Caco-2 (cell line): ENCODE data around the gene TUBA1C. TPM values are rescaled to one million over a fixed set of nuclear protein-coding genes. Genes with fewer than 3 reads are reported as not detected.
"Not testable (repeated sequence)": the region's sequence is repeated elsewhere in the genome, so short reads cannot be mapped to it uniquely, and the experiment has no call there.

ENCODE experiments used
- BruUV-seq: library from RNA; stranded (reverse); fragments of 400-500 nt; replicated peaks from 2 replicates; lab custom pipeline; 2021; lab: Mats Ljungman, UMichigan
- CTCF ChIA-PET: fragments of 300-600 bp; sonication (Branson Sonifier 250); formaldehyde crosslinking; loops from one replicate; lab custom pipeline; 2022; ENCODE audit warnings: antibody characterized with exemption; lab: Charles Lee
- POLR2A ChIA-PET: fragments of 300-600 bp; sonication (Branson Sonifier 250); formaldehyde crosslinking; loops from one replicate; lab custom pipeline; 2022; ENCODE audit warnings: antibody characterized with exemption; lab: Charles Lee
- DNase-seq, 2 experiments: peaks; one replicate each; pipeline versions ENCODE4 v3.0.0 to v3.0.0-alpha.2; 2020 to 2022
- H3K27me3 ChIP-seq: replicated peaks from 2 replicates; pipeline ENCODE4 v1.6.0; 2011; ENCODE audit warnings: low read length; ENCODE audit not compliant: control insufficient read depth, insufficient read depth
- H3K36me3 ChIP-seq: 2 replicates; pipeline ENCODE4 v1.5.1; 2011; ENCODE audit warnings: low read length; ENCODE audit not compliant: control insufficient read depth, insufficient read depth
- H3K4me1 ChIP-seq: fragments of 250-450 bp; sonication (Bioruptor Pico); 2 replicates; pipeline ENCODE4 v1.5.1; 2020; ENCODE audit warnings: mild to moderate bottlenecking
- H3K4me3 ChIP-seq: 2 replicates; pipeline ENCODE4 v1.5.1; 2011; ENCODE audit warnings: low read depth, mild to moderate bottlenecking, control low read depth, low read length
- H3K9me3 ChIP-seq: fragments of 250-450 bp; sonication (Bioruptor Pico); 2 replicates; pipeline ENCODE4 v1.5.1; 2020; ENCODE audit warnings: mild to moderate bottlenecking, moderate library complexity
- H3K27ac Mint-ChIP-seq: one replicate; pipeline ENCODE4 v1.8.0; 2022; ENCODE audit warnings: mixed read lengths; ENCODE audit not compliant: unreplicated experiment
- H3K27me3 Mint-ChIP-seq: one replicate; pipeline ENCODE4 v1.8.0; 2022; ENCODE audit warnings: mixed read lengths; ENCODE audit not compliant: insufficient read depth, unreplicated experiment
- H3K36me3 Mint-ChIP-seq: one replicate; pipeline ENCODE4 v1.8.0; 2022; ENCODE audit warnings: mild to moderate bottlenecking, mixed read lengths; ENCODE audit not compliant: insufficient read depth, unreplicated experiment
- H3K4me1 Mint-ChIP-seq: one replicate; pipeline ENCODE4 v1.8.0; 2022; ENCODE audit warnings: low read depth, mixed read lengths; ENCODE audit not compliant: unreplicated experiment
- H3K4me3 Mint-ChIP-seq: one replicate; pipeline ENCODE4 v1.8.0; 2022; ENCODE audit warnings: mild to moderate bottlenecking, moderate library complexity, mixed read lengths; ENCODE audit not compliant: unreplicated experiment
- H3K9me3 Mint-ChIP-seq: one replicate; pipeline ENCODE4 v1.8.0; 2022; ENCODE audit warnings: mixed read lengths; ENCODE audit not compliant: unreplicated experiment
- CTCF ChIP-seq, 2 experiments: fragments of 200-600 bp in 1 of 2; IDR thresholded peaks; 1 replicate in 1 of 2; 2 replicates in 1 of 2; pipeline versions ENCODE4 v1.5.1 to v1.8.0; 2011 to 2022; ENCODE audit warnings: antibody characterized with exemption in 1 of 2, control low read depth in 1 of 2, inconsistent platforms in 1 of 2, low read depth in 1 of 2, low read length in 1 of 2, mild to moderate bottlenecking in 1 of 2, moderate library complexity in 1 of 2; ENCODE audit not compliant: insufficient read depth in 1 of 2, severe bottlenecking in 1 of 2, unreplicated experiment in 1 of 2
- intact Hi-C: fragments of 100-400 bp; cut with micrococcal nuclease; formaldehyde crosslinking; loops from one replicate; pipeline ENCODE4 v1.10.0; 2022; ENCODE audit not compliant: unreplicated experiment
- total RNA-seq: library from RNA; stranded (reverse); gene quantifications from 2 replicates; pipeline ENCODE4 v1.2.3, GENCODE V29; 2022

Gene TUBA1C
- total RNA-seq, 1 experiment from 2014 or later: 638 TPM

GRCh38 chr12:49261721-49262120, 3.2 kb upstream of the TUBA1C start:
- no peaks in the 10 kb centered on the region for H3K27me3 Mint-ChIP-seq
- intact Hi-C loops: loop anchor here (10.0 kb wide), 1 partner anchor 547 kb away; the partner anchor contains the start of gene CCNT1
- CTCF ChIA-PET: no interaction called here

GRCh38 chr12:49263400-49263763, 1.5 kb upstream of the TUBA1C start:
- peaks cover 48% of the 10 kb centered on the region for H3K36me3 Mint-ChIP-seq
- no peak for TF ChIP-seq CTCF (IDR thresholded peaks at IDR 0.05; ENCODE audit: insufficient read depth in 1 of 2, low read depth in 1 of 2, low read length in 1 of 2, severe bottlenecking in 1 of 2, unreplicated experiment in 1 of 2)
- Histone ChIP-seq H3K4me1 (peaks cover 21% of the 10 kb centered on the region), H3K9me3 (no peaks in the 10 kb centered on the region), H3K36me3 (no peaks in the 10 kb centered on the region), H3K27me3 (no peaks in the 10 kb centered on the region), H3K4me3 (peak overlapping the region; percentile 11)
- peak overlapping the region; percentile 86 for H3K4me3 Mint-ChIP-seq
- peak overlapping the region; percentile 89 for H3K27ac Mint-ChIP-seq
- ChIA-PET CTCF (interaction anchor here (0.6 to 2.1 kb wide), 4 partner anchors 34 to 132 kb away, joined by 3 to 11 read pairs (median 8); partner anchors contain the start of gene TUBA1B), POLR2A (interaction anchor here (0.6 kb wide), 1 partner anchor 262 kb away, joined by 3 read pairs; no protein-coding TSS in a partner anchor)
- H3K27me3 Mint-ChIP-seq: no peaks in the 10 kb centered on the region
- BruUV-seq: no TSS peak
- H3K9me3 Mint-ChIP-seq: no peaks in the 10 kb centered on the region
- peaks cover 16% of the 10 kb centered on the region for H3K4me1 Mint-ChIP-seq
- intact Hi-C loops: loop anchor here (10.0 kb wide), 1 partner anchor 549 kb away; the partner anchor contains the start of gene CCNT1
- DNase-seq: no peak

More at GRCh38 chr12:49261721-49262120, 3.2 kb upstream of the TUBA1C start:
- Mint-ChIP-seq H3K27ac (no peak overlapping the region), H3K36me3 (peaks cover 35% of the 10 kb centered on the region), H3K4me3 (no peak overlapping the region), H3K9me3 (no peaks in the 10 kb centered on the region), H3K4me1 (peaks cover 7% of the 10 kb centered on the region)
- Histone ChIP-seq H3K4me3 (no peak overlapping the region), H3K9me3 (no peaks in the 10 kb centered on the region), H3K36me3 (no peaks in the 10 kb centered on the region), H3K27me3 (no peaks in the 10 kb centered on the region), H3K4me1 (peaks cover 4% of the 10 kb centered on the region)
- no peak for TF ChIP-seq CTCF (IDR thresholded peaks at IDR 0.05; ENCODE audit: insufficient read depth in 1 of 2, low read depth in 1 of 2, low read length in 1 of 2, severe bottlenecking in 1 of 2, unreplicated experiment in 1 of 2)
- DNase-seq: no peak
- BruUV-seq: no TSS peak
- POLR2A ChIA-PET: no interaction called here

- 0 out of 2 replicates have a peak, but pooled peaks cover 2% of the 10 kb centered on the region for H3K36me3 ChIP-seq
- H3K9me3 ChIP-seq: no peaks in the 10 kb centered on the region
- no peak for DNase-seq
- H3K9me3 Mint-ChIP-seq: no peaks in the 10 kb centered on the region
- no peak for TF ChIP-seq CTCF (IDR thresholded peaks at IDR 0.05; ENCODE audit: insufficient read depth in 1 of 2, low read depth in 1 of 2, low read length in 1 of 2, severe bottlenecking in 1 of 2, unreplicated experiment in 1 of 2)
- peaks cover 59% of the 10 kb centered on the region for H3K36me3 Mint-ChIP-seq
- ChIA-PET POLR2A (interaction anchor here (0.5 to 2.1 kb wide), 7 partner anchors 8 to 358 kb away, joined by 3 to 11 read pairs (median 6); partner anchors contain the start of genes SPATS2, TROAP and TUBA1B), CTCF (interaction anchor here (0.6 to 2.1 kb wide), 8 partner anchors 29 to 201 kb away, joined by 3 to 11 read pairs (median 6); partner anchors contain the start of gene TUBA1B)
- peak overlapping the region; percentile 89 for H3K27ac Mint-ChIP-seq
- H3K4me1 ChIP-seq: peaks cover 30% of the 10 kb centered on the region
- peak overlapping the region; percentile 79 for H3K4me3 ChIP-seq
- peak overlapping the region; percentile 86 for H3K4me3 Mint-ChIP-seq
- BruUV-seq: TSS peak; percentile 71
- peaks cover 22% of the 10 kb centered on the region for H3K4me1 Mint-ChIP-seq
- no peaks in the 10 kb centered on the region for H3K27me3 Mint-ChIP-seq
- no peaks in the 10 kb centered on the region for H3K27me3 ChIP-seq
- intact Hi-C loops: loop anchor here (10.0 kb wide), 1 partner anchor 550 kb away; the partner anchor contains the start of gene CCNT1
Observed at GRCh38 chr12:49264466-49264872, 413 bp upstream of the TUBA1C start.

- not testable (repeated sequence) for H3K27ac Mint-ChIP-seq, H3K36me3 ChIP-seq, H3K27me3 ChIP-seq, H3K4me3 ChIP-seq, H3K27me3 Mint-ChIP-seq, BruUV-seq, DNase-seq, H3K4me3 Mint-ChIP-seq, H3K9me3 ChIP-seq, H3K9me3 Mint-ChIP-seq
- ChIA-PET POLR2A (interaction anchor here (0.6 to 1.0 kb wide), 3 partner anchors 38 to 1131 kb away, joined by 4 to 7 read pairs (median 6); partner anchors contain the start of genes LARP4 and TROAP), CTCF (interaction anchor here (2.0 kb wide), 1 partner anchor 28 kb away, joined by 6 read pairs; no protein-coding TSS in a partner anchor)
- Mint-ChIP-seq H3K4me1 (peaks cover 14% of the 10 kb centered on the region), H3K36me3 (peaks cover 100% of the 10 kb centered on the region)
- intact Hi-C loops: loop anchor here (10.0 kb wide), 1 partner anchor 554 kb away; the partner anchor contains the start of gene CCNT1
- H3K4me1 ChIP-seq: peaks cover 30% of the 10 kb centered on the region
Observed at GRCh38 chr12:49269191-49269590, 4.3 kb downstream of the TUBA1C start.
